HG03469 (cell line): ENCODE data around the gene VKORC1.

Source experiments
- ATAC-seq: cut with Tn5 transposase; IDR thresholded peaks from one replicate; pipeline ENCODE4 v1.9.1; 2021; ENCODE audit warnings: mild to moderate bottlenecking, moderate library complexity, moderate number of reproducible peaks; ENCODE audit not compliant: unreplicated experiment

The VKORC1 gene

GRCh38 chr16:31083981-31084380 lies 10.6 kb downstream of the VKORC1 start:
- no peak for ATAC-seq

DNA sequence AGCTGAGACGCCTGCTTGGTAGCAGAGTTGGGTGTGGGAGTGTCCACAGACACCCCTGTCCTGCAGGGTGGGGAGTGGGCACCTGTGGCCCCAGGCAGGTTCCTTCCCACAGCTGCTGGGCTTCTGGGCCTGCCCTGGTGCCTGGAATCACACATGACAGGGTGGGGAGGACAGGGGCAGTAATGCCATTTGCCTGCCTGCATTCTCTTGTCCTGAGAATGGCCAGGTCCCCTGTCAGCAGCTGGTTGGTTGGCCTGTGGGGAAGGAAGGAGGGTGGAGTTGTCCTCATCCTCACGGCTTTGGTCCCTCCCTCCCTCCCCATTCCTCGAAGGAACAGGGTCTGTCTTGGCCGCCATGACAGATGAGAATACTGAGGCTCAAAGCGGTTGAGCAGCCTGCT lies 11.0 kb downstream of the VKORC1 start:
- no peak for ATAC-seq

GRCh38 chr16:31083081-31083480 lies 11.5 kb downstream of the VKORC1 start:
- ATAC-seq = no peak

DNA sequence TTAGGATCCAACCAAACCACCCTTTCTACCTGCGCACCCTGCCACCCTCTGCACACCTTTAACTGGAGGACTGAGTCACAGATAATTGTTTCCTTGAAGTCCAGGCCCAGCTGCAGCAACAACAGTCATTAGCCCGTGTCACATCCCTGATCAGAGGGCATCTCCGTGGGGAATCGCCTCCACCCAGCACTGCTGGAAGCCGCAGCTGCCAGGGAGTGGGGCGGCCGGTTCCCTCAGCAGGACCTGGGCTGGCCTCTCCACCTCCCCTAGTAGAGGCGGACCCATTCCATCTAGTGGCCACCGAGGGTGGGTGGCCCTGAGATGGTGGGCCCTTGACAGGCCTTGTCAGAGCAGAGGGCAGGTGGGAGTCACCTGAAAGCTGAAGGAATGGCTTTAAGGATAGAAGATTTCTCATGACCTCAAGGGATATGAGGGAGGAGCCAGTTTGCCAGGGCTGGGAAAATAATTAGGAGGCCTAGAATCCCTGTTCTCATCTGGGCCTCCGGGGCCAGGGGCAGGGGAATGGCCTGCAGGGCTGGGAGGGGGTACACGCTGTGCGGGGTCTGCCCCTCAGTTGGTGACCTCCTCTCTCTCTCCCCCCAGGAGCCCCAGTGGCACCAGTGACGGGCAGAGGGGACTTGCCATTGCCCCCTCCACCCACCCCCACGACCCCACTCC lies 12.1 kb downstream of the VKORC1 start:
- no peak for ATAC-seq

DNA sequence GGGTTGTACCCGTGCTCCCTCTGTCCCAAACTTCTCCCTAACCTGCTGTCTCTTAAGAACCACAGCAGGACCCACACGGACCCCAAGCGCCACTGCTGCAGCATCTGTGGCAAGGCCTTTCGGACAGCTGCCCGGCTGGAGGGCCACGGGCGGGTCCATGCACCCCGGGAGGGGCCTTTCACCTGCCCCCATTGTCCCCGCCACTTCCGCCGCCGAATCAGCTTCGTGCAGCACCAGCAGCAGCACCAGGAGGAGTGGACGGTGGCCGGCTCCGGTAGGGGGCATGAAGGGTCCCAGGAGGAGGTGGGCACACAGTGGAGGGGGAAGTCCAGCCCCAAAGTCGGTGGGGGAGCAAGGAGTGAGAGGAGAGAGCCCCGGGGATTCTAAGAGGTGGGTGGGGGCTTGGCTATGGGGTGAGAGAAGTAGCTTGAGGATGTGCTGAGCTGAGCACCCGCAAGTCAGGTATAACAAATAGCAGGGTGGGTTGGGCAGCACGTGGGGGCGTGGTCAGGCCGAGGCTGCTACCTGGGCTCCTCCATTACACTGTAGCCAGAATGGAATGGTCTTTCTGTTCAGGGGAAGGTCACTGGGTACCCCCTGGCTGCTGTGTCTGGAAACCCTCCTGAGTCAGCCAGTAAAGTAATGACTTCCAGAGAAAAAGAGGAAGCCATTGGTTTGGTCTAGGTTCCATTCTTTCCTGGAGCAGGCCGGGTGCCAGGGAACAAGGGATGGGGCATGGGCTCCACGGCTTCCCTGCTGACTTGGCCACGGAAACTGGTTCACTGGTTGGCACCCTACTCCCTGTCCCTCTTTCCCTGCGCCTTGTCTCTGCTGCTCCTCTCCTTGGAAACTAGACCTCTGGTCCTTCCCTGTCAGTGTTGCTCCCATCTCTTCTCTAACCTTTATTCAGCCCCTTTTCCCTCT lies 12.9 kb downstream of the VKORC1 start:
- no peak for ATAC-seq

- ATAC-seq = no peak
Observed at GRCh38 chr16:31080756-31081419, 13.7 kb downstream of the VKORC1 start.

DNA sequence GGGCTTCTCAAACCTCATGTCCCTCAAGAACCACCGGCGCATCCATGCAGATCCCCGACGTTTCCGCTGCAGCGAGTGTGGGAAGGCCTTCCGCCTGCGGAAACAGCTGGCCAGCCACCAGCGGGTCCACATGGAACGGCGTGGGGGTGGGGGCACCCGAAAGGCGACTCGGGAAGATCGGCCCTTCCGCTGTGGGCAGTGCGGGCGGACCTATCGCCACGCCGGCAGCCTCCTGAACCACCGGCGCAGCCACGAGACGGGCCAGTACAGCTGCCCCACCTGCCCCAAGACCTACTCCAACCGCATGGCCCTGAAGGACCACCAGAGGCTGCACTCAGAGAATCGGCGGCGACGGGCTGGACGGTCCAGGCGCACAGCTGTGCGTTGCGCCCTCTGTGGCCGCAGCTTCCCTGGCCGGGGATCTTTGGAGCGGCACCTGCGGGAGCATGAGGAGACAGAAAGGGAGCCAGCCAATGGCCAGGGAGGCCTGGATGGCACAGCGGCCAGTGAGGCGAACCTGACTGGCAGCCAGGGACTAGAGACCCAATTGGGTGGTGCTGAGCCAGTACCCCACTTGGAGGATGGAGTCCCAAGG lies 14.5 kb downstream of the VKORC1 start:
- no peak for ATAC-seq

GRCh38 chr16:31079342-31079944 lies 15.2 kb downstream of the VKORC1 start:
- ATAC-seq = no peak

- ATAC-seq = no peak
Observed at GRCh38 chr16:31078597-31079341, 15.8 kb downstream of the VKORC1 start.

- no peak for ATAC-seq
Observed at GRCh38 chr16:31077592-31078396, 16.8 kb downstream of the VKORC1 start.

GRCh38 chr16:31077024-31077423 lies 17.6 kb downstream of the VKORC1 start:
- no peak for ATAC-seq

DNA sequence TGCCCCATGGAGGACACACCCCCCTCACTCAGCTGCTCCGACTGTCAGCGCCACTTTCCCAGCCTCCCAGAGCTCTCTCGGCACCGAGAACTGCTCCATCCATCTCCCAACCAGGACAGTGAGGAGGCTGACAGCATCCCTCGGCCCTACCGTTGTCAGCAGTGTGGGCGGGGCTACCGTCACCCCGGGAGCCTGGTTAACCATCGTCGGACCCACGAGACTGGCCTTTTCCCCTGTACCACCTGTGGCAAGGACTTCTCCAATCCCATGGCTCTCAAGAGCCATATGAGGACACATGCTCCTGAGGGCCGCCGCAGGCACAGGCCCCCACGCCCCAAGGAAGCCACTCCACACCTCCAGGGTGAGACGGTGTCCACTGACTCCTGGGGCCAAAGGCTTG lies 18.3 kb downstream of the VKORC1 start:
- ATAC-seq = no peak

DNA sequence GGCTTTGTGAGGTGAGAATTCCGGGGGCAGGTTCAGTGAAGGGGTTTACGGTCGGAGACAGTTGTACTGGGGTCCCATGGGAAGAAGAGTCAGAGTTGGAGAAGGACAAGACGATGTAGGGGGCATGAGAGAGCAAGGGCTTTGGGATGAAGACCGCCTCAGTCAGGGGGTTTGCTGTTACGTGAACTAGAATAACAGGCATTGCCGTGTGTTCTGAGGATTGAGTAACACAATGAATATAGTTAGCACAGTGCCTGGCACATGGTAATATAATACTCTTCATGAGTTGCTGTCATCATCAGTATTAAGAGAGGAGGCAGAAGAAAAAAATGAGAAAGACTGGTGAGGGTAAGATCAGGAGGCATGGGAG lies 19.8 kb downstream of the VKORC1 start:
- ATAC-seq = no peak

DNA sequence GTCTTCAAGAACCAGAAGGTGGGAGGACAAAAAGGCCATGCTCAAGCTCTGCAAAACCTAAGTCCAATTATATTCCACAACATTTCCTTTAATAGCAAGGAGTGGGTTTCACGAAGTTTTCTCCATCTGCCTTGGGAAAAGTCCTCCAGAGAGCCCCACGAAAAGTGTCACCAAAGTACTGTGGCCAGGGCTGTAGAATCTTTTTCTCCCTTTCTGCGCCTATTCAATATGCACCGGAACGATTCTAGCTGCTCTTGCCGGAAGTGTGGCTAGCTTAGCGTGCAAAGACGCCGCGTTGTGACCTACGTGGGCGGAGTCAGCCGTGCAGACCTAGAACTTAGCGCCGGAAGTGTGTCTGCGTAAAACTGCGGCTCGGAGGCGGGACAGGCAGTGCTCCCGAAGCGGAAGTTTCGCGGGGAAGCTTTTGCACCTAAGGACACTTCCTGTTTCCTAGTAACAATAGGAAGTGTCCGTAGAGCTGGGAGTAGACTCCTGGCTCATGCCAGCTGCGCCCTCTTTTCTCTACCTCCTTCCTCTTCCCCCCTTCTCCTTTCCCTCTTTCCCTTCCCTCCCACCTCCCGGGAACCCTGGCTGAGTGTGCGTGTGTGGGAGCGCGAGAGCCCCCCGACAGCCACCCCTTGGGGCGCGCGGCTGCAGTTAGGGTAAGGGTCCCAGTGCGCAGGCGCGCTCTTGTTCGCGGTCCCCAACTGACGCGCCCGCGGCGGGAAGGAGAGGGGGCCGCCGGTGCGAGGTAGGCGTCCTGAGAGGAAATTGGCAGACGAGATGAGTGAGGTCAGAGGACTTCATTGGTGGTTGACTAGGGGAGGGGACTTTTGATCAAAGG lies 20.4 kb downstream of the VKORC1 start, which contains the start of the genes ZNF646 and ZNF668:
ZNF646 (plus strand) TSS at position 453 of the 844 bp plus-strand sequence. CDS start 1,903 bp downstream, outside the sequence.
ZNF668 (minus strand) TSS at position 271 of the 844 bp plus-strand sequence. CDS start 9,781 bp downstream, outside the sequence.
- ATAC-seq = peak; percentile 33

- ATAC-seq = peak; percentile 34
Observed at GRCh38 chr16:31073142-31073969, 21.2 kb downstream of the VKORC1 start.

GRCh38 chr16:31072540-31073141 lies 22.0 kb downstream of the VKORC1 start:
- ATAC-seq = no peak

DNA sequence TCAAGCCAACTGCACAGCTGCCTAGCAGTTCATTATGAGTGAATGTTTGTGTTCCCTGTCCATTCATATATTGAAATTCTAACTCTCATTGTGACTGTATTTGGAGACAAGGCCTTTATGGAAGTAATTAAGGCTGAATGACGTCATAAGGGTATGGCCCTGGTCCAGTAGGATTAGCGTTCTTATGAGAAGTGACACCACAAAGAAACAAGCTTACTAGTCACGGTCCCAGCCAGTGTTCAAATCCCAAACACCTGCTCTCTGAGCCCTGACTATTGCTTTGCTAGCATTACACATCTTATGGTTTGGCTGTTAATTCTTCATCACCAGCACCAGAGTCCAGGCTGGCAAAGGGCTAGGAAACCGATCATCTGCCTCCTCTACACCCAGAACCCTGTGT lies 22.7 kb downstream of the VKORC1 start:
- no peak for ATAC-seq
